ENCODE measurements around the gene ZNF878. TPM values are rescaled to one million over a fixed set of nuclear protein-coding genes. Genes with fewer than 3 reads are reported as not detected.
A peak's percentile ranks its signal among the peaks of the same experiment; 100 is the strongest.

ZNF878 gene
- polyA plus RNA-seq, 3 donors: not detected

GRCh38 chr19:12015753-12016116 is 37.0 kb downstream of the ZNF878 start:
- H3K27ac ChIP-seq (ENCODE audit: low read depth in 1 of 2, low read length in 2 of 2): no peak overlapping the region
- no peak overlapping the region for H3K9ac ChIP-seq (ENCODE audit: insufficient read depth, low read length, poor library complexity, severe bottlenecking)
- no peak overlapping the region for H3K4me2 ChIP-seq (replicated peaks; ENCODE audit: extremely low read depth, low read length, poor library complexity, severe bottlenecking)
- H3K4me3 Mint-ChIP-seq: no peak overlapping the region
- H4K20me1 ChIP-seq (ENCODE audit: insufficient read depth, low read length): no peaks in the 10 kb centered on the region
- H3K79me2 ChIP-seq (ENCODE audit: insufficient read depth, low read length): no peaks in the 10 kb centered on the region
- peak overlapping the region in 1 of 3 experiments; percentile 36 for H3K4me3 ChIP-seq (replicated peaks in 1 of 3; ENCODE audit: low read depth in 2 of 3, low read length in 3 of 3)
- no peak for DNase-seq
- no peaks in the 10 kb centered on the region for H3K4me1 ChIP-seq (ENCODE audit: control insufficient read depth in 1 of 2, insufficient read depth in 2 of 2, low read length in 2 of 2)
- H2AFZ ChIP-seq (ENCODE audit: insufficient read depth, low read depth, low read length, poor library complexity, severe bottlenecking): no peak overlapping the region
- H3K27me3 ChIP-seq (ENCODE audit: control insufficient read depth in 2 of 2, insufficient read depth in 2 of 2, low read length in 2 of 2): no peaks in the 10 kb centered on the region
- no peaks in the 10 kb centered on the region for H3K4me1 Mint-ChIP-seq
- TF ChIP-seq CTCF (IDR thresholded peaks at IDR 0.05): no peak
- H3K36me3 ChIP-seq (replicated peaks in 1 of 2; ENCODE audit: control insufficient read depth in 1 of 2, insufficient read depth in 2 of 2, low read length in 2 of 2): peaks cover 10 to 79% of the 10 kb centered on the region in 2 donors
- H3K36me3 Mint-ChIP-seq: peaks cover 40 to 64% of the 10 kb centered on the region in 2 donors
- no peak overlapping the region for H3K27ac Mint-ChIP-seq
- no CpG with 5 or more reads among the region's 2 CpGs for WGBS (ENCODE audit: insufficient coverage)
- intact Hi-C loops (cut with micrococcal nuclease): no loop called here
- peaks cover 54 to 95% (median 91%) of the 10 kb centered on the region in 7 donors for H3K9me3 Mint-ChIP-seq
- H3K27me3 Mint-ChIP-seq (ENCODE audit: low read depth in 3 of 3): peaks cover 0 to under 1% (median 0%) of the 10 kb centered on the region in 3 donors
- H3K9me3 ChIP-seq (replicated peaks in 1 of 2; ENCODE audit: control insufficient read depth in 1 of 2, insufficient read depth in 1 of 2, low read length in 2 of 2): peaks cover 85 to 99% of the 10 kb centered on the region in 2 donors

- Mint-ChIP-seq H3K36me3 (peaks cover 45 to 70% of the 10 kb centered on the region in 2 donors), H3K27me3 (ENCODE audit: low read depth in 3 of 3) (peaks cover 0 to 1% (median 0%) of the 10 kb centered on the region in 3 donors), H3K4me1 (no peaks in the 10 kb centered on the region), H3K9me3 (peaks cover 57 to 96% (median 93%) of the 10 kb centered on the region in 7 donors), H3K27ac (no peak overlapping the region), H3K4me3 (no peak overlapping the region)
- Histone ChIP-seq H3K4me3 (replicated peaks in 1 of 3; ENCODE audit: low read depth in 2 of 3, low read length in 3 of 3) (peak overlapping the region in 1 of 3 experiments; percentile 36), H3K36me3 (replicated peaks in 1 of 2; ENCODE audit: control insufficient read depth in 1 of 2, insufficient read depth in 2 of 2, low read length in 2 of 2) (peaks cover 10 to 79% of the 10 kb centered on the region in 2 donors), H3K27ac (ENCODE audit: low read depth in 1 of 2, low read length in 2 of 2) (no peak overlapping the region), H3K27me3 (ENCODE audit: control insufficient read depth in 2 of 2, insufficient read depth in 2 of 2, low read length in 2 of 2) (no peaks in the 10 kb centered on the region), H3K4me1 (ENCODE audit: control insufficient read depth in 1 of 2, insufficient read depth in 2 of 2, low read length in 2 of 2) (no peaks in the 10 kb centered on the region), H3K9ac (ENCODE audit: insufficient read depth, low read length, poor library complexity, severe bottlenecking) (no peak overlapping the region), H3K4me2 (replicated peaks; ENCODE audit: extremely low read depth, low read length, poor library complexity, severe bottlenecking) (no peak overlapping the region), H2AFZ (ENCODE audit: insufficient read depth, low read depth, low read length, poor library complexity, severe bottlenecking) (no peak overlapping the region), H4K20me1 (ENCODE audit: insufficient read depth, low read length) (no peaks in the 10 kb centered on the region), H3K9me3 (replicated peaks in 1 of 2; ENCODE audit: control insufficient read depth in 1 of 2, insufficient read depth in 1 of 2, low read length in 2 of 2) (peaks cover 82 to 96% of the 10 kb centered on the region in 2 donors), H3K79me2 (ENCODE audit: insufficient read depth, low read length) (no peaks in the 10 kb centered on the region)
- intact Hi-C loops (cut with micrococcal nuclease): no loop called here
- no CpG with 5 or more reads among the region's 9 CpGs for WGBS (ENCODE audit: insufficient coverage)
- no peak for TF ChIP-seq CTCF (IDR thresholded peaks at IDR 0.05)
- no peak for DNase-seq
Measured at GRCh38 chr19:12015015-12015752, 37.6 kb downstream of the ZNF878 start.
